ENCODE data around the gene POLR1G. TPM values are rescaled to one million over a fixed set of nuclear protein-coding genes. Genes with fewer than 3 reads are reported as not detected.

POLR1G gene
- total RNA-seq, 1 experiment from 2014 or later, result 25.5 TPM

DNA sequence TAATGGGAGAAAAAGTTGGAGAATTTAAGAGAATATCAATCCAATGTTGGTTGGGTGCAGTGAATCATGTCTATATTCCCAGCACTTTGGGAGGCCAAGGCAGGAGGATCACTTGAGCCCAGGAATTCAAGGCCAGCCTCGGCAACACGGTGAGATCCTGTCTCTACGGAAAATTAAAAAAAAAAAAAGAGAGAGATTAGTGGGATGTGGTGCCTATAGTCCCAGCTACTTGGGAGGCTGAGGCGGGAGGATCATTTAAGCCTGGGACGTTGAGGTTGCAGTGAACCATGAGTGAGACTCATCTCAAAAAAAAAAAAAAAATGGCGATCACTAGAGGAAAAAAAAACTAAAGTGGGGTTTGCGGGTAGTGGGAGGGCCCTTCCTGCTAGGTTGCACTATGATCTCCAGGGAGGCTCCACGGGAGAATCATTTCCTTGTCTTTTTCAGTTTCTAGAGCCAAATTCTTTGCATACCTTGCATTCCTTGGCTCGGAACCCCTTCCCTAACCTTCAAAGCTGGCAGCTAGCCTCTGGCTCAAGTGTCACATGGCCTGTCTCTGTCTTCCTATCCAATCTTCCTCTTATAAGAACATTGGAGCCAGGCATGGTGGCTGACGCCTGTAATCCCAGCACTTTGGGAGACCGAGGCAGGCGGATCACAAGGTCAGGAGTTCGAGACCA, 30.3 kb upstream of the POLR1G start:
- 0 out of 2 replicates have a peak, but pooled peaks cover 3% of the 10 kb centered on the region for H3K9me3 ChIP-seq (replicated peaks)
- DNase-seq (ENCODE audit: low read depth in 1 of 2, low spot score in 2 of 2), result peak; percentile 95 to 97
- peaks cover 44% of the 10 kb centered on the region for H3K4me1 ChIP-seq (replicated peaks)
- no peaks in the 10 kb centered on the region for H3K27me3 ChIP-seq (replicated peaks)
- no peak overlapping the region for H3K4me3 ChIP-seq
- H3K36me3 ChIP-seq, result no peaks in the 10 kb centered on the region
- peak overlapping the region; percentile 92 for H3K27ac ChIP-seq

DNA sequence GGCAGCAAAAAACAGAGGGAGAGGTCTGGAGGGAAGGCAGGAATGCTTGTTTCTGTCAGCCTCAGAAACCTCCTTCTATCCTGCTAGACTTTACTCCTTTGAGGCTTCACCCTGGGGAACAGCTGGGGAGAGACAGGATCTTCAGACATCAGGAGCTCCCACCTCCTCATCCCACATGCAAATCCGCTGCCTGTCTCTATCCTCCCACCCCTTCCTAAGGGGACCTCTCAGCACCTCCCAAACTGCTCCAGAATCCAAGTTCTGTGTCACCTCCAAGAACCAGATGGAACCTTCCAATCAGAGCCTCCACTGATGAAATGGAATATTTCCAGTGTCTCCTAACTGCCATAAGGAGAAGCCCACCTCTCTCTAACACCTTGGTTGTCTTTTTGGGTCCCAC, 26.3 kb upstream of the POLR1G start:
- no peaks in the 10 kb centered on the region for H3K36me3 ChIP-seq
- DNase-seq (ENCODE audit: low read depth in 1 of 2, low spot score in 2 of 2), result no peak
- no peak overlapping the region for H3K4me3 ChIP-seq
- H3K9me3 ChIP-seq (replicated peaks), result 0 out of 2 replicates have a peak, but pooled peaks cover 3% of the 10 kb centered on the region
- H3K27me3 ChIP-seq (replicated peaks), result no peaks in the 10 kb centered on the region
- H3K4me1 ChIP-seq (replicated peaks), result peaks cover 38% of the 10 kb centered on the region
- peak overlapping the region; percentile 32; the same call in 1 of the 2 replicates for H3K27ac ChIP-seq

DNA sequence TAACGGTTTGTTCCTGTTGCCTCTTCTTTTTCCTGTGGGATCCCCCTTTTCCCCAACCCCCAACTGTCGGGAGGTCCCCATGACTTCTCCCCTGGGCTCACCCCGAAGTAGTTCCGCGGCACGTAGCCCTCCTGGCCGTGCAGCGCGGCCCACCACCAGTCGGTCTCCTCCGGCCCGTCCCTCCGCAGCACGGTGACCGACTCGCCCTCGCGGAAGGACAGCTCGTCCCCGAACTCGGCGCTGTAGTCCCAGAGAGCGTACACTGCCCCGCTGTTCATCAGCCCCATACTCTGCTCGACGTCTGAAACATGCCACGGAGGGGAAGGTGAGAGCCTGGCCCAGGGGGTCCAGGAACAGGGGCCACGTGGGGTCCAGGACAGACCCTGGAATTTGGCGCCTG, 24.0 kb upstream of the POLR1G start:
- H3K4me1 ChIP-seq (replicated peaks), result peaks cover 24% of the 10 kb centered on the region
- no peaks in the 10 kb centered on the region for H3K36me3 ChIP-seq
- H3K9me3 ChIP-seq (replicated peaks), result 0 out of 2 replicates have a peak, but pooled peaks cover 3% of the 10 kb centered on the region
- no peaks in the 10 kb centered on the region for H3K27me3 ChIP-seq (replicated peaks)
- no peak overlapping the region for H3K4me3 ChIP-seq
- no peak overlapping the region for H3K27ac ChIP-seq
- DNase-seq (ENCODE audit: low read depth in 1 of 2, low spot score in 2 of 2), result no peak

DNA sequence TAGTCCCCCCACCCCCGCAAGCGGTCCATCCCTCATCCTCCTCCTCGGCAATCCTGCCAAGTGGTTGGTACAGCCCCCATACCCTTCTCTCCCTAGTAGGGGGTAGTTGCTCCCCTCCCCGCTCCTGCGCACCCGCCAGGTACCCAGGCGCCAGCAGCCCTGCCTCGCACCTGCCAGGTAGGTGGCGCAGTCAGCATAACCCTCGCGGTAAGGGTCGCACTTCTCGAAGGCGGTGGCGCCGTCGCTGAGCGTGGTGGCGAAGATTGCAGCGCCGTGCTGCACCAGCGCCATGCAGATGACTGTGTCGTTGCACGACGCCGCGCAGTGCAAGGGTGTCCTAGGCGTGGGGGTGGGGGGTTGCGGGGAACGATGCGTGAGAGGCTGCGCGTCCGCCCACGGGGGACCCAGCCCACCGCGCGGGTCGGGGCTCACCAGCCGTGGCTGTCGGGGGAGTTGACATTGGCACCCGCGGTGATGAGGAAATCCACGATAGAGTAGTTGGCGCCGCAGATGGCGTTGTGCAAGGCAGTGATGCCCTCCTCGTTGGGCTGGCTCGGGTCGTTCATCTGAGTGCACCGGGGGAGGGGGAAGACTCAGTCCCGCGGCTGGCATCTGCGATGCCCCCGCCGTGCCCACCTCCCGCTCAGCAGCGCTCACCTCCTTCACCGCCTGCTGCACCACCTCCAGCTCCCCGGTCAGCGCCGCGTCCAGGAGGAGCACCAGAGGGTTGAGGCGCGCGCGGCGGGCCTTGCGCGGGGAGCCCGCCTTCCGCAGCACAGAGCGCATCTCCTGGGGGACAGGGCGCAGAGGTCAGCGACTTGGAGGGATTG, 20.8 kb upstream of the POLR1G start:
- no peaks in the 10 kb centered on the region for H3K36me3 ChIP-seq
- no peak for DNase-seq (ENCODE audit: low read depth in 1 of 2, low spot score in 2 of 2)
- H3K27me3 ChIP-seq (replicated peaks), result no peaks in the 10 kb centered on the region
- no peaks in the 10 kb centered on the region for H3K9me3 ChIP-seq (replicated peaks)
- H3K4me1 ChIP-seq (replicated peaks), result peaks cover 6% of the 10 kb centered on the region; the same call in 1 of the 2 replicates
- H3K4me3 ChIP-seq, result no peak overlapping the region
- H3K27ac ChIP-seq, result no peak overlapping the region

DNA sequence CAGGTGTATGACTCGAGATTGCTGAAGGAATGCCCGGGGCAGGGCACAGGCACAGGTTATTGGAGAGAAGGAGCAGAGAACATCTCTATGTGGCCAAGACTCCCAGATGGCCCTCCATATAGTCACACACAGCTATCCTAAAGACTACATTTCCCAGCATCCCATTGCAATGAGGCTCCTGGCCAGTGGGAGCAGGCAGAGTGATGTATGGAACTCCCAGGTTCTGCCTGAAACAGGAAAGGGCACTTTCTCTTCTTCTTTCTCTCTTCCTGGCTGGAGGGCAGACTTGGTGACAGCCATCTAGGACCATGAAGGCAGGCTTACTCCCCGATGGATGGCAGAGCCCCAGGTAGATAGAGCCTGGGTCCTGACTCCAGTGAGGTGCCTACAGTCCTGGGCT, 15.1 kb upstream of the POLR1G start:
- Histone ChIP-seq H3K27me3 (replicated peaks) (no peaks in the 10 kb centered on the region), H3K4me1 (replicated peaks) (0 out of 2 replicates have a peak, but pooled peaks cover 3% of the 10 kb centered on the region), H3K4me3 (no peak overlapping the region), H3K36me3 (no peaks in the 10 kb centered on the region), H3K27ac (no peak overlapping the region), H3K9me3 (replicated peaks) (no peaks in the 10 kb centered on the region)
- no peak for DNase-seq (ENCODE audit: low read depth in 1 of 2, low spot score in 2 of 2)

DNA sequence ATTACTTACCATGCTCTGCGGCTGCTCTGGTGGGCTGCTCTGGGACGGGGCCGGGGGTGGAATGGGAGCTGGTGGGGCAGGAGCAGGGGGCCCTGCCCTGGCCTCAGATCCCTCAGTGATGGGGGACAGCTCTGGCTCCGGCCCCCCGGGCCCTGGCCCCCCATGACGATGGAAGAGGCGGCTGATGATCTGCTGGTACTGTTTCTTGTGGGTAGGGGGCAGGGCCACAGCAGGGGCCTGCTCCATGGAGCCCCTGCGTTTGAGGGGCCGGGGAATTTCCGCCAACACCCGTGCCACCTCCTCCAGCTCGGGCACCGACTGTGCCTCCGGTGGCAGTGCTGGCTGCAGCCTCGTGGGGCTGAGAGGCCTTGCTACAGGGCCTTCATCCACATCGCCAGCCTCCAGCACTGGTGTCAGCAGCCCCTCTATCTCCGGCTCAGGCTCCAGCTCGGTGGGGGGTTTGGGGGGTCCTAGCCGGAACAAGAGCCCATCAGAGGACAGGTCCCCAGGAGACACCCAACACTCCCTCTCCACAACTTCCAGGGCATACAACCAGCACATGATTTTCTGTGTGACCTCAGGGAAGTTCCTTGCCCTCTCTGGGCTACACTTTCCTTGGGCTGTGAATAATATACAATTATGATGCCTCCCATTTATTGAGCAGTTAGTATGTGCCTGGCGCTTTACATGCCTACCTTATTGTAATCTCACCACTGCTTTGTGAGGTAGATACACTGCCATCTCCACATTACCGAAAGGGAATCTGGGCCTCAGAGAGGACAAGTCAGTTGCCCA, 14.4 kb upstream of the POLR1G start:
- H3K9me3 ChIP-seq (replicated peaks), result no peaks in the 10 kb centered on the region
- no peaks in the 10 kb centered on the region for H3K36me3 ChIP-seq
- H3K27ac ChIP-seq, result no peak overlapping the region
- 0 out of 2 replicates have a peak, but pooled peaks cover 3% of the 10 kb centered on the region for H3K4me1 ChIP-seq (replicated peaks)
- H3K4me3 ChIP-seq, result no peak overlapping the region
- H3K27me3 ChIP-seq (replicated peaks), result no peaks in the 10 kb centered on the region
- DNase-seq (ENCODE audit: low read depth in 1 of 2, low spot score in 2 of 2), result no peak

DNA sequence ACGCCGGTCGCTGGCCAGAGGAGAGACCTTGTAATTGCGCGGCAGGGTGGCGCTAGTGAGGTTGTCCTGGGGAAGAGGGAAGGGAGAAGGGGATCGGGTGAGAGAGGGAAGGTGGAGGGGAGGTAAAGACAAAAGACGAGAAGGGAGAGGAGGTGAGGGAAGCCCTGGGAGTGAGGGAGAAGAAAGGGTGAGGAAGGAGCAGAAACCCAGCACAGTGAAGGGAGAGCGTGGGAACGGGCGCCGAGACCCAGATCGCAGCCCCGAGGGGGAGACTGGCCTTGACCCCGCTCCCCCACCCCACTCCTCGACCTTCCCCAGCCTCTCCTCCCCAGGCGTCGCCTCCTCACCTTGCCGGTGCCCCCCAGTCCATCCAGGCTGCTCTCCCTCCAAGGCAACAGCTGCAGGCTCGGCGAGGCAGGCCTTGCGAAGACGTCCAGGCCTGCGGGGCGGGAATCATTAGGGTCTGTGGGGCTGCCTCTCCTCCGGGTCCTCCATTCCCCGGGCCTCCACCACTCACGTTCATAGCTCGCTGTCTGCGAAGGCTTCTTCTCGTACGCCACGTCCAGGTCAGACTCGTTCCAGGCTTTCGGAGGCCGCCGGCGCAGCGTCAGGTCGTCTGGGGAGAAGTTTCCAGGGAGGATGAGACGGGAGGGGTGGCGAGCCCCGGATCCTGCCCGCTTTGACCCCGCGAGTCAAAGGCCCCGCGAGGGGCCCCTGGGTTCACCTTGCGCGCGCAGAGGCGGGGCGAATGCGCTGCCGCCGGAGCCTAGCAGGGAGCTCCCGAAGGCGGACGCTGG, 10.4 kb upstream of the POLR1G start:
- DNase-seq (ENCODE audit: low read depth in 1 of 2, low spot score in 2 of 2), result no peak
- no peak overlapping the region for H3K4me3 ChIP-seq
- H3K9me3 ChIP-seq (replicated peaks), result no peaks in the 10 kb centered on the region
- H3K36me3 ChIP-seq, result no peaks in the 10 kb centered on the region; the same call in 1 of the 2 replicates
- no peak overlapping the region for H3K27ac ChIP-seq
- H3K4me1 ChIP-seq (replicated peaks), result peaks cover 10% of the 10 kb centered on the region
- H3K27me3 ChIP-seq (replicated peaks), result no peaks in the 10 kb centered on the region

DNA sequence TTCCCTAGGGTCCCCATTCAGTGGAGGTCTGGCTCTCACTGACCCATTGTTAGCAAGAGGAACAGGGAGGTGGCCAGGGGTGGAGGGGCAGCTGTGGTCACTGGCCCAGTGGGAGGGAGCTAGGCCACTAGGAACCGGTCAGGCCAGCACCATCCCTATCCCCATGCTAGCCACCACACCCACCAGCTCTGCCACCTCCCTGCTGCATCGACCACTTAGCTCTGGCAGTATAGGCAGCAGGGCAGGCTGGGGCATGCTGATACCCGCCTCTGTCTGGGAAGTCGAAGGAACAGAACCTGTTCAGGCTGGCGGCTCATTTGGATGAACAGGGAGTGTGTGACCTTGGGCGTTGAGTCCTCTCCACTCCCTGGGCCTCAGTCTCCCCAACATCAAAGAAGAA, 6.3 kb upstream of the POLR1G start:
- Histone ChIP-seq H3K27me3 (replicated peaks) (no peaks in the 10 kb centered on the region), H3K4me1 (replicated peaks) (peaks cover 16% of the 10 kb centered on the region), H3K9me3 (replicated peaks) (no peaks in the 10 kb centered on the region), H3K4me3 (no peak overlapping the region), H3K27ac (no peak overlapping the region), H3K36me3 (no peaks in the 10 kb centered on the region; the same call in 1 of the 2 replicates)
- no peak for DNase-seq (ENCODE audit: low read depth in 1 of 2, low spot score in 2 of 2)

DNA sequence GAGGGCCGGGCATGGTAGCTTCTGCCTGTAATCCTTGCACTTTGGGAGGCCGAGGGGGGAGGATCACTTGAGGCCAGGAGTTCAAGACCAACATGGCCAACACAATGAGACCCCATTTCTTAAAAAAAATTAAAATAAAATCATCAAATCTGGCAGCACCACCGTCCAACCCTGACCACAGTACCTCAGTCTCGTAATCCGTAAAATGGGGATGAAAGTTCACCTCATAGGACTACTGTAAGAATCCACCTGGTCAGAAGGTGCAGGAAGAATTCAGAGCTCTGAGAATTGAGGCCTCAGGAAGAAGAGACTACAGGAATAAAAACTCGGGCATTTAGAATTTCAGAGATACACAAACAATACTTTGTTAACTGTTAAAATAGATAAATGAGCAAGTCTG, 4.6 kb upstream of the POLR1G start:
- peaks cover 24% of the 10 kb centered on the region for H3K4me1 ChIP-seq (replicated peaks)
- H3K4me3 ChIP-seq, result no peak overlapping the region
- no peaks in the 10 kb centered on the region; the same call in 1 of the 2 replicates for H3K36me3 ChIP-seq
- no peak overlapping the region for H3K27ac ChIP-seq
- no peaks in the 10 kb centered on the region for H3K27me3 ChIP-seq (replicated peaks)
- DNase-seq (ENCODE audit: low read depth in 1 of 2, low spot score in 2 of 2), result no peak
- H3K9me3 ChIP-seq (replicated peaks), result no peaks in the 10 kb centered on the region

DNA sequence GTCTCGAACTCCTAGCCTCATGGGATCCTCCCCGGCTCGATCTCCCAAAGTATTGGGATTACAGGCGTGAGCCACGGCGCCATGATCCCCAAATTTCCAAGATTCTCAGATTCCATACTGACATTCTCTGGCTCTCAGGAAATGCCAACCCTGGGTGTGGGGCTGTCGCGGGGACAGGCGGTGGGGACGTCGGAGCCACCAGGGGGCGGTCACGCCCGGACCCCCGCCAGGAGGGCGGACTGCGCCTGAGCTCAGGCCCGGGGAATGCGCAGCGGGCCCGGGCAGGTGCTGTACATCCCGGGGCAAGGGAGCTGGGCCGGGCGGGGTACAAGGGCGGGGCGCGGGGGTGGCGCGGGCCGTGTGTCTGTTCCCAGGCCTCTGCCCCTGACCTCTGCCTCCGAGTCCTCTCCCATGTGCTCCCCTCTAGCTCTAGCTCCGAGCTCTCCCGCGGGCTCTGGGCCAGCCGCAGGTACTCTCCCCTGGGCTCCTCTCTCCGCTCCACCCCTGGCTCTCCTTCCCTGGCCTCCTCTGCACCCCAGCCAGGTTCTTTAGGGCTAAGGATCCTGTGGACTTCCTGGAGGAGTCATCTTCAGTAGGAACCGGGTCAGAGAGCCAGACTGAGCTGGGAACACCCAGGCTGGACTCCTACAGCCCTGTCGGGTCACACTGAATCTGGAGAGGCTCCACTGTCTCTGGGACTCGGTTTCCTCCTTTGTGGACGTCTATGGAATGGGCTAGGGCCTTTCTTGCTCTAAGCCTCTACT, 4.0 kb upstream of the POLR1G start:
- Histone ChIP-seq H3K4me3 (no peak overlapping the region), H3K27ac (no peak overlapping the region), H3K4me1 (replicated peaks) (peaks cover 27% of the 10 kb centered on the region), H3K27me3 (replicated peaks) (no peaks in the 10 kb centered on the region), H3K36me3 (peaks cover 2% of the 10 kb centered on the region; the same call in 1 of the 2 replicates), H3K9me3 (replicated peaks) (no peaks in the 10 kb centered on the region)
- DNase-seq (ENCODE audit: low read depth in 1 of 2, low spot score in 2 of 2), result no peak

DNA sequence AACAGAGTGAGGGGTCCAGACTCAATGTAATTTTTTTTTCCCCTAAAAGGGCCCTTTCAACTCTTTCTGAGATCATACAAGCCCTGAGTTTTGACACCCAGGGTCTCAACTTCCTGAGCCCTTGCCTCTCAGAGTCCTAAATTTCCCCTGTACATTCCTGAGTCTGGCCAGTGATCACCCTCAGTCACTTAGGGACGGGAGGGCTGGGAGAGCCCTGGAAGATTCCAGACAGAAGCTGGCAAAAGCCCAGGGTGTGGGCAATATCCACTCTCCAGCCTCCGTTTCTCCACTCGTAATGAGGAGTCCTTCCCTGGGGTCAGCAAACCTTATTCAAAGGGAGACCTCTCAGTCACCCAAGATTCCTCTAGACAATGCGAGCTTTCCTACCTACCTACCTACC, 3.2 kb upstream of the POLR1G start:
- DNase-seq (ENCODE audit: low read depth in 1 of 2, low spot score in 2 of 2), result no peak
- no peaks in the 10 kb centered on the region for H3K27me3 ChIP-seq (replicated peaks)
- H3K9me3 ChIP-seq (replicated peaks), result no peaks in the 10 kb centered on the region
- peaks cover 24% of the 10 kb centered on the region for H3K4me1 ChIP-seq (replicated peaks)
- H3K36me3 ChIP-seq, result peaks cover 5% of the 10 kb centered on the region
- H3K27ac ChIP-seq, result no peak overlapping the region
- H3K4me3 ChIP-seq, result no peak overlapping the region

DNA sequence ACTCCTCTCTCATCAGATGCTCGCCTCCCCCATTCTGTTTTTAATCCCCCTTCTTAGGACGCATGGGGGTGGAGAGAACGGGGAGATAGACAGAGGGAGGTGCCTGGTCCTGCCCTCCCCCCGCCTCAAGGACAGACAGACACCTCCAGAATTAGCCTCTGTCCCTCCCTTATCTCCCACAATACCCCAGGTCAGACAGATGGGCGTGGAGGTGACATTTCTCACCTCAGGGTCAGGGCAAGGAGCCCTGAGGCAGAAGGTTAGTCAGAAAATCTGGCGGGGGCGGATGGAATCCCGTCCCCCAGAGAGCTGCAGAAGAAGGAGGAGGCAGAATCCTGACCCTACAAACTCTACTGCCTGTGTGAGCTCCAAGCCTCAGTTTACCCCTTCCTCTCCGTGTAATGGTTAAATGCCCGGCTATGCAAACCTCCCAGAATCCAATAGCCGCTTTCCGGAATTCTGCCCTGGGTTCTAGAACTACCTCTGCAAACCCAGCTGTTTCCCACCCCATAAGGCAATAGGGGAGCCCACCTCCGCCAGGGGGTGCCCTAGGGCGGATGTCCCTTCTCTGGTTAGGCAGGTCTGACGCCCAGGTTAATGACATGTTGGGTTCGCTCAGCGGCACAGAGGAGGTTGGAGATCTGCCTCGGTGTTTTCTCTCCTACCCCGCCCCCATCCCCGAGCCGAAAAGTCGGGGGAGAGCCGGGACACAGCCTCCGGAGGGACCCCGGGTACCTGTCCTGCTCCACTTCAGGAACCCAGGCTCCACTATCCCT, 2.5 kb upstream of the POLR1G start:
- no peak overlapping the region for H3K4me3 ChIP-seq
- no peak for DNase-seq (ENCODE audit: low read depth in 1 of 2, low spot score in 2 of 2)
- H3K36me3 ChIP-seq, result peaks cover 11% of the 10 kb centered on the region
- H3K4me1 ChIP-seq (replicated peaks), result peaks cover 20% of the 10 kb centered on the region
- H3K27me3 ChIP-seq (replicated peaks), result no peaks in the 10 kb centered on the region
- no peak overlapping the region for H3K27ac ChIP-seq
- H3K9me3 ChIP-seq (replicated peaks), result no peaks in the 10 kb centered on the region

Measured in SJSA1 (cell line).